Measurements from ENCODE around the gene CD276.
"Not testable (repeated sequence)": the region's sequence is repeated elsewhere in the genome, so short reads cannot be mapped to it uniquely, and the experiment has no call there.

- TF ChIP-seq EZH2phosphoT487 (IDR thresholded peaks at IDR 0.05; ENCODE audit: low read depth); CTCF (IDR thresholded peaks at IDR 0.05; ENCODE audit: low read depth, low read length): not testable (repeated sequence)
Measured at GRCh38 chr15:73704142-73704868, 20.1 kb downstream of the CD276 start.
